Subcutaneous adipose tissue (tissue), 4 donors: Measurements from ENCODE around the gene HOXC12. TPM values are rescaled to one million over a fixed set of nuclear protein-coding genes. Genes with fewer than 3 reads are reported as not detected.

Experiments used
- total RNA-seq, 4 donors: library from RNA; depleted of rRNA; stranded (reverse); fragments of >200 nt; gene quantifications; one replicate each; pipeline ENCODE4 v1.1.0, GENCODE V29; 2016
- TF ChIP-seq, protein P1 (sequence below): fragments of 450-650 bp; IDR thresholded peaks from one replicate; pipeline ENCODE4 v1.5.1; 2016; ENCODE audit warnings: low read depth, mild to moderate bottlenecking, control low read depth, antibody characterized with exemption, moderate library complexity

HOXC12 gene
- total RNA-seq, 4 donors from 2014 or later = 0.17 to 1.8 (median 0.50) TPM

DNA sequence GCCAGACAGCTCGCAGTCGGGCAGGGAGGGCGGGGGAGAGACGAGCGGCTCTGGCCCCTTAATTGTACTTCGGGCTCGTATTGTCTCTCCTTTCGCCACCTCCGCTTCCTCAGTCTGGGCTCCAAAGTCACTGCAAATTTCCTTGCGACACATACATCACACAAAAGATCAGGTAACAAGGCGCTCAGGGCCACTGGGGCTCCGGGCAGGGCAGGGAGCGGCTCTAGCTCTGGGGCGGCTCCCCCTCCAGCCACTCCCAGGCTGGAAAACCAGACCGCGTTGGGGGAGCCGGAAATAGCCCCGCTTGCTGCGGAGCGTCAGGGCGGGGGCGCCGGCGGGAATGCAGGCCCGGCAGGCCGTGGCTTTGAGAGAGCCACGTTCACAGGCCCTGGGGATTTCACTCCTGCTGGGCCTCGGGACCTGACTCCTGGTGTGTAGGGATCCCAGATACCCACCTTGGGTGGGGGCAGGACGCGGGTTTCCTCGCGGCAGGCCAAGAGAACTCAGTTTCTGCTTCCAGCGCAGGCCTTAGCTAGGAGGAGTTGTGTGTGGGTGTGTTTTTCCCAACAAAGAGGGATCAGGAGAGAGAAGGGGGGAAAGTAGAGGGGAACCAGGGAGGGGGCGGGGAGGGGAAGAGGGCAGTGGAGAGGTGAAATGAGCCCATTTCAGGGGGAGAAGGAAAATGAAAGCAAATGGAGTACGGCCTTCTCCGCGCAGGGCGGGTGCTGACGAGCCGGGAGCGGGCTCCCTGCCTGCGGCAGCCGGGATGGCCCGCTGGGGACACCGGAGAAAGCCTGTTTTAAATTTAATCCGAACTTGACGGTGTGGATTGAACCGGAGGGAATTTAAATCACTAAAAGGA, 40.9 kb downstream of the HOXC12 start:
- TF ChIP-seq, protein P1, sequence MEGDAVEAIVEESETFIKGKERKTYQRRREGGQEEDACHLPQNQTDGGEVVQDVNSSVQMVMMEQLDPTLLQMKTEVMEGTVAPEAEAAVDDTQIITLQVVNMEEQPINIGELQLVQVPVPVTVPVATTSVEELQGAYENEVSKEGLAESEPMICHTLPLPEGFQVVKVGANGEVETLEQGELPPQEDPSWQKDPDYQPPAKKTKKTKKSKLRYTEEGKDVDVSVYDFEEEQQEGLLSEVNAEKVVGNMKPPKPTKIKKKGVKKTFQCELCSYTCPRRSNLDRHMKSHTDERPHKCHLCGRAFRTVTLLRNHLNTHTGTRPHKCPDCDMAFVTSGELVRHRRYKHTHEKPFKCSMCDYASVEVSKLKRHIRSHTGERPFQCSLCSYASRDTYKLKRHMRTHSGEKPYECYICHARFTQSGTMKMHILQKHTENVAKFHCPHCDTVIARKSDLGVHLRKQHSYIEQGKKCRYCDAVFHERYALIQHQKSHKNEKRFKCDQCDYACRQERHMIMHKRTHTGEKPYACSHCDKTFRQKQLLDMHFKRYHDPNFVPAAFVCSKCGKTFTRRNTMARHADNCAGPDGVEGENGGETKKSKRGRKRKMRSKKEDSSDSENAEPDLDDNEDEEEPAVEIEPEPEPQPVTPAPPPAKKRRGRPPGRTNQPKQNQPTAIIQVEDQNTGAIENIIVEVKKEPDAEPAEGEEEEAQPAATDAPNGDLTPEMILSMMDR = no peak

DNA sequence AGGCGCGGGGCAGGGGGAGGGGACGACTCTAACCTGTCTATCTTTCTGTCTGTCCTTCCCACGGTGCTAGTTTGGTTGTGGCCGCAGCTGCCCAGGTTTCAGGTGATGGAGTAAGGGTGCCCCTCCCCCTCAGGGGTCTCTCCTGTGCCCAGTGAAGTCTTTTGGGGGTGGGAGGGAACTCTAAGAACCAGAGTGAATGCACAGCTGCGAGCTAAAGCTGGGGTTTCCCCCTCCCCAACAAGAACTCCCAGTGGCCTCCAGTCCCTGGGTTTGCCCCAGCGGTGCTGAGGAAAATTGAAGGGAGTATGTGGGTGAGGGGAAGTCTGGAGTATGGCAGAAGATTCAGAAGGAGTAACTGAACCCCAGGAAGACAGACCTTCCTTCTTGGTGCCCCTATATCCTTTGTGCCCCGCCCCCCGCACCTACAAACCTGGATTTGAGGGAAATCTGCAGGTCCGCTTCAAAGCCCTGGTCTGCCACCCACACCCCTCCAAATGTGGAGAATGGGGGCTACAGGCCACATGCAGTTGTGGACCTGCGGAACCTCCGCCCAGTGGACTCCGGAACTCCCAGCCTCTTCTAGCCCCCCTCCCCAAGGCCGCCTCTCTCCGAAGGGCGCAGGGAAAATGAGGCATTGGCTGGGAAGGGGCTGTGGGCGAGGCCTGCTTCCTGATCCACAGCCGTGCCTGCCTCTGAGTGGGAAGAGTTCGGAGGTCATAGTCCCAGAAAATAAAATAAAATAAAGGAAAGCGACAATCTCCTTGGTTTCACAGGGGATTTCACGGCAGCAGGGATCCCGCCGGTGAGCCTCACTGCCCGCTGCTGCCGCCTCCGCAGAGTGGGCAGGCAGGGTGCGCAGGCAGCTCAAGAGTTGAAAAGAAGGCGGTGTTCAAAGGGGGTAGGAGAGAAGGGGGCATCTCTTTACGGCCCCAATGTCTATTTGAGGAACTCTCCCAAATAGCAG, 41.8 kb downstream of the HOXC12 start:
- TF ChIP-seq, protein P1 = no peak

DNA sequence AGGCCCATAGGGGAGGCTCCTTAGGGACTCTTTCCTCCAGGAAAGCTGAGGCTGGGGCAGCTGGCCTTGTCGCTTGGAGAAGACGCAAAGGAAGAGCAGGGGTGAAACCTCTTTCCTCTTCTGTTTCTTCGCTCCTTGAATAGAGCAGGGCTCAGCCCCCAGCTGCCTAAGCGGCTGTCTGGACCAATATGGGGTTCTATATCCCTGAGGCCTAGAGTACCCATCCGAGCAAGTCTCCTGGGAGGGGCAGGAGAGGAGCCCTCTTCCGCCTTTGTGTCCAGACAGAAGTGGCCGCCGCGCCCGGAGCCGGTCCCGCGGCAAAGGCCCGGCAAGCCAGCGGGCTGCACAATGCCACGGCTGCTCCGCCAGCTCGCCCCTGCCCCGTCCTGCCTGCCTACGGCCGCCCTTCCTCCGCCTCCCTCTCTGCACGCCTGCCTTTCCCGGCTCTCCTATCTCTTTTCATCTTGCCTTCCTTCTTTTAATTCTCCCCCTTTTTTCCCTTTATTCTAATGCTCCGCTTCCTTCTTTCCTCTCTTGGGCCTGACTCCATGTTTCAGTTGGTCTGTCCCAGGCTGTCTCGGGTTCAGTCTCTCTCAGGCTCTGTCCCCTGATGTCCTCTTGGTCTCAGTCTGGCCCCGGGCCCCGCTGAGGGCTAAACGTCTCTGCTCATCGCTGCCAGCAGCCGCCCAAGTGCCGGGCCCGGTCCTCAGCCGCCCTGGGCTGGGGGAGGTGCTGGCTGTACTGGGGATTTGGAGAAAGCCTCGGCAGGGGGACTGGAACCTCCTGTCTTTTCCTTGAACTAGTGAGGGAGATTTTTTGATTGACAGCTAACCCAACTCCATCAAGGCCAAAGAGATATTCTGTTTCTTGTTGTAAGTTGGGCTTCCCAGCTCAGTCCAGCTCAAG, 42.8 kb downstream of the HOXC12 start:
- TF ChIP-seq, protein P1 = no peak

DNA sequence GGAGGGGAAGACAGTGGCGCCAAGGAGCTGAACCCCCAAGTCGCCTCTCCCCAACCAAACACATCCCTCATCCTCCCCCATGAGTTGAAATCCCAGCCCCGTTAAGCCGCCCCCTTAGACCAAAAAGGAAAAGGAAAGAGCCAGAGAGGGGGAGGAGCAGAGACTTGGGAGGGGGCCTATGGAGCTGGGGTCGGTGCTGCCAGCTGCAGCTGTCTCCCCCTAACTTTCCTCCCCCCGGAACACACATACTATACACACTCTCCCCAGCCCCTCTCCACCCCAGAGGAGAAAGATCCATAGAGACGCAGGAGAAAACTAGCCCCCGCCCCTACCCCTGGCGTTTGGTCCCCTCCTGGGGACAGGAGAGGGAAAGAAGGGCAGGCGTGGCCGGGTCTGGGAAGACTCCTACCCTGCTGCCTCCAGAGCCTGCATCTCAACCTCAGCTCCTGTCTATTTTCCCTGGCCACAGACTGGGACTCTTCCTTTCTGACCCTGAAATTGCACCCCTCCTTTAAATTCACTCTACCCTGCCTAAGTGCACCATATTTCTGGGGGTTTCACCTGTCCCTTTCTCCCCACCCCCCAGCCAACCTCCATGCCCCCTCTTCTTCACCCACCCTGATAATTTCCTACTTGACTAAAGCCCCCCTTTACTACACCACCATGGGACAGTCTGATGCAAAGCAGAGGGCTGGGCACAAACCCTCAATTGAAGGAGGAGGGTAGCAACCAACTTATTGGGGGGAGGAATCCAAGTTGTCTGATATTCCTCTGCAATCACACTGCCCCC, 43.6 kb downstream of the HOXC12 start:
- TF ChIP-seq, protein P1 = no peak

DNA sequence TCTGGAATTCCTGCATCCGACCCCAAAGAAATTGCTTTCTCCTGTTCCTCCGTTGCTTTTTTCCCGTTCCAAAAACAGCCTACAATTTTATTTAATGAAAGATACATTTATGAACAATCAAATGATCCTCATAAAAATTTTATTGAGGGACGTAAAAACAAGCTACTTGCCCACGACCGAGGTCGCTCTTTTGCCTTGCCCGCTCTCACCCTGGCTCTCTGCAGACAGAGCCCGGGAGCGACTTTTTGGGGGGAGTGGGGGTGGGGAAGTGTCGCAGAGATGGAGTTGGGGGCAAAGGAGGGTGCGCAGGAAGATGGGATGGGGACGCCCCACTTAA, 44.2 kb downstream of the HOXC12 start:
- TF ChIP-seq, protein P1 = no peak

DNA sequence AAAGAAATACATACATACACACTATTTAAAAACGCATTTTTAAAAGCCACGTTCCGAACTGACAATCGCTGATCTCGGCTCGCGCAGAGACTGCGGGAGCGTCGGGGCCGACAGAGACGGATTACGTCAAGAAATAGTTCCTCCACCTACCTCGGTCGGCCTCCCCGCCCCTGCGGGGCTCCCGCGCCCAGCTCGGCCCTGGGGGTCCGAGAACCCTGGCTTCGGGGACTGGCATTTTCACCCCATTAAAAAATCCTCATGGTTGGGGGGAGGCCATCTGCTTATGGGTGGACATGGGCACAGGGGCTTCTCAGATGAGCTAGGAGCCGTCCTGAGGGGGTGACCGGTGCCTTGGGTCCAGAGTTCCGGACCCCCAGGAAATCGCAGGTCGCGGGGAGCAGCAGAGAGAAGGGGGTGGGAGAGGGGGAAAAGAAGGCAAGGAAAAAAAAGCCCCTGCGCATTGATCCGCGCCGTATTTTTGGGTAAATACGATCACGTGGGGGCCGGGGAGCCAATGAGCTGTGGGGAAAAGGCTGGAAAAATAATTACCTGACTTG, 44.9 kb downstream of the HOXC12 start:
- TF ChIP-seq, protein P1 = no peak
